Muscle of leg (tissue), 11 donors: ENCODE results near the gene TCP10L. TPM values are rescaled to one million over a fixed set of nuclear protein-coding genes. Genes with fewer than 3 reads are reported as not detected.

Experiments
- DNase-seq: peaks from one replicate; pipeline ENCODE4 v3.0.0; 2013
- H3K27ac ChIP-seq: one replicate; pipeline ENCODE4 v1.5.1; 2013; ENCODE audit warnings: mild to moderate bottlenecking, low read length, control low read depth
- H3K27me3 ChIP-seq: one replicate; pipeline ENCODE4 v1.6.1; 2013; ENCODE audit warnings: low read length; ENCODE audit not compliant: control insufficient read depth, insufficient read depth
- H3K36me3 ChIP-seq: one replicate; pipeline ENCODE4 v1.6.1; 2013; ENCODE audit warnings: low read length; ENCODE audit not compliant: control insufficient read depth, insufficient read depth
- H3K4me1 ChIP-seq: one replicate; pipeline ENCODE4 v1.6.1; 2013; ENCODE audit warnings: low read length; ENCODE audit not compliant: control insufficient read depth, insufficient read depth
- H3K4me3 ChIP-seq: one replicate; pipeline ENCODE4 v1.5.1; 2013; ENCODE audit warnings: low read length, control low read depth
- H3K9me3 ChIP-seq: replicated peaks from 2 replicates; pipeline ENCODE4 v1.6.1; 2013; ENCODE audit warnings: low read depth, low read length; ENCODE audit not compliant: control insufficient read depth
- WGBS: methylation state at CpG from one replicate; pipeline ENCODE4 v1.1.5; 2013; ENCODE audit warnings: missing lambda C conversion rate; ENCODE audit not compliant: insufficient coverage; 5-methylcytosine and 5-hydroxymethylcytosine counted together
- polyA plus RNA-seq, 8 donors: library from polyadenylated mRNA; unstranded; fragments of 120-200 nt; gene quantifications; one replicate each; pipeline versions ENCODE4 v1.2.1 to v1.2.3, GENCODE V29; 2013; ENCODE audit warnings: inconsistent platforms in 1 of 8, low replicate concordance in 1 of 8; ENCODE audit not compliant: insufficient read length in 8 of 8, insufficient read depth in 1 of 8
- total RNA-seq: library from RNA; stranded (reverse); fragments of 120-200 nt; gene quantifications from one replicate; pipeline ENCODE4 v1.2.4, GENCODE V29; 2013

Gene TCP10L
- total and polyA plus RNA-seq, 9 donors, result 0.74 to 1.6 (median 0.89) TPM

GRCh38 chr21:32525282-32525681, 60.0 kb downstream of the TCP10L start:
- Histone ChIP-seq H3K27ac (no peak overlapping the region), H3K4me1 (peaks cover 30% of the 10 kb centered on the region), H3K4me3 (no peak overlapping the region), H3K9me3 (no peaks in the 10 kb centered on the region), H3K36me3 (no peaks in the 10 kb centered on the region), H3K27me3 (no peaks in the 10 kb centered on the region)
- WGBS, result 55% methylated on average over 4 of the region's 7 CpGs
- DNase-seq, result no peak

- no peaks in the 10 kb centered on the region for H3K36me3 ChIP-seq
- H3K4me3 ChIP-seq, result no peak overlapping the region
- no CpG with 5 or more reads among the region's 8 CpGs for WGBS
- peaks cover 33% of the 10 kb centered on the region for H3K4me1 ChIP-seq
- no peaks in the 10 kb centered on the region for H3K27me3 ChIP-seq
- no peaks in the 10 kb centered on the region for H3K9me3 ChIP-seq
- DNase-seq, result peak; percentile 49
- H3K27ac ChIP-seq, result peak overlapping the region; percentile 67
These were observed 61.2 kb downstream of the TCP10L start for GRCh38 chr21:32523988-32524719.

Other genes with a start within 250 kb of the TCP10L start
- gene URB1, start 192.5 kb downstream of the TCP10L start, total RNA-seq, result 11.5 TPM
- gene URB1, start 192.5 kb downstream of the TCP10L start, polyA plus RNA-seq, result 10 to 100 TPM in 7 of 8 donors, 1 to 10 TPM in 1; 9.7 to 16.6 (median 13.4) TPM
- 1.6 TPM for gene EVA1C, start 172.8 kb downstream of the TCP10L start, total RNA-seq
- gene EVA1C, start 172.8 kb downstream of the TCP10L start, polyA plus RNA-seq, result 1 to 10 TPM; 1.3 to 2.9 (median 2.1) TPM
- 26.0 TPM for gene CFAP298, start 26.9 kb upstream of the TCP10L start, total RNA-seq
- 10 to 100 TPM; 29.0 to 34.8 (median 31.8) TPM for gene CFAP298, start 26.9 kb upstream of the TCP10L start, polyA plus RNA-seq
- gene SYNJ1, start 142.5 kb upstream of the TCP10L start, total RNA-seq, result 3.6 TPM
- gene SYNJ1, start 142.5 kb upstream of the TCP10L start, polyA plus RNA-seq, result 1 to 10 TPM; 4.6 to 7.0 (median 5.5) TPM
- 29.2 TPM for gene PAXBP1, start 186.2 kb upstream of the TCP10L start, total RNA-seq
- 10 to 100 TPM; 23.1 to 41.0 (median 30.4) TPM for gene PAXBP1, start 186.2 kb upstream of the TCP10L start, polyA plus RNA-seq